Measurements from ENCODE around the gene MARK3.
"Not testable (repeated sequence)": the region's sequence is repeated elsewhere in the genome, so short reads cannot be mapped to it uniquely, and the experiment has no call there.

Gene MARK3

DNA sequence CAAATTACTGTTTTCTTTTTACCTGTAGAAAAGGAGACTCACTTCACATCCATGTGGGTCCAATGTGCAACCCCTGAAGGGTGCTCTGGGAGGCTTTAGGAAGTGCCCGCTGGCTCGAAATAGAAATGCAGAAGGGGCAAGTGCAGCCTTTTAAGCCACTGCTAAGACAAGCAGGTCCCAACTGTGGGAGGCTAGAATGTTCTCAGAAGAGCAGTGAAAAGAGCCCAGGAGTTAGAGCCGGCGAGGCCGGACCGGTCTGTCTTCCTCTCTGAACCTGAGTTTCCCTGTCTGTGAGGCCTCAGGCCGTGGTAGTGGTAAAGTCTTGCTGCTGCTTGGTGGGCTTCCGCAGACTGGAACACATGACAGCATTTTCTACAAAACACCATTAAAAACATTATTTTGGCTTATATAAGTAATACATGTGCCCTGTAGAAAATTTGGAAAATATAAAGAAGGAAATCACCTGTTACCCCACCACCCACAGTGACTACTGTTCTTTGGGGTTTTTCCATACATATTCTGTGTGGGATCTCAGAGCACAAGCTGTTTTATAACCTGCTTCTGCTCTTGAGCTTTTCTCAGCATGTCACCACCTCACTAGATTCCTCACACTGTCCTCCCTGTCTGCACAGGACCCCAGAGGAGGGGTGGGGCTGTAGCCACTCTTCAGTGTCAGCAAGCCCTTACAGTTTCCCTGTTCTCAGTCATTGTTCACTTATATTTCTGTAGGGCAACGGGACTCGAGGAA lies 131.4 kb downstream of the MARK3 start:
- DNase-seq: no peak

DNA sequence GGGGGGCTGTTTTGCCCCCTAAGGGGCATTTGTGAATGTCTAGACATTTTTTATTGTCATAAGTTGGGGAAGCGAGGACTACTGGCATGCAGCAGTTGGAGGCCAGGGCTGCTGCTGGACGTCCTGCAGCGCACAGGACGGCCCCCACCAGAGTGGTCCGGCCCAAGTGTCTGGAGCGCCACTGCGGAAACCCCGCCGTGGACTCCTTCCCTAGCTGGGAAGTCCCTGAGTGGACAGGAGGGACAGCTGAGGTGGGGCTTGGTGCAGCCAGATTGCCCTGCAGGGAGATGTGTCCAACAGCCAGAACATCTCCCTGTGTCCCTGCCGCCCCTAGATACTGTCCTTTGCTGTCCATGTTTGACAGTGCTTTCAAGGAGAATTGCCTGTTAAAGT lies 132.0 kb downstream of the MARK3 start:
- DNase-seq: no peak

DNA sequence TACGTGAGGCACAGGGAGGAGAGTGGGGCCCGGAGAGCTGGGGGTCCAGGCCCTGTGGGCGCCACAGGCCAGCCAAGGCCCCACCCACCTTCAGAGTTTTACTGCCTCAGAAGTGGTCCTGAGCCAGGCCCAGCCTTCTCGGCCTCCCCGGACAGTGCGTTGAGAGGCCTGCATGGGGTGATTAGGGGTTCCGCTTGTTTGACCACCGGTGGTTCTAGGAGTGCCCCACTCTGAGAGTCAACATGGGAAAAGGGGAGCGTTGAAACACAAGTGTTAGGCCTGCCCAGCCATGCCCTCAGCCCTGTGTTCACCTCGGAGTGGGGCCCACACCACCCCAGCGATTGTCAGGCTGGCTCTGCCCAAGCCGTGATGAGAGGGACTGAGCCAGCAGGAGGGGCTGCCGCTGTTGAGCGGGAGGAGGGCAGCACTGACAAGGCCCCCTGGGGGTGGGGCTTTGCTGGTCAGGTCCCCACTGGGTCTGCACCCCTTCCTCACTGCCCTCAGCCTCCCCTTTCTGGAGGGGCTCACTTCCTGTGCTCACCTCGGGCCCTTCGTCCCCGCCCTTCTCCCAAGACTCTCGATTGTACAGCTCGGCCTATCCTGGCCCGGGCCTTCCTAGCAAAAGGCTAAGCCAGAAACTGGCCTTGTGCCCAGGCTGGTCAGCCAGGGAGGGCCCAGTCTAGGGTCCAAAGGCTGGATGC lies 132.7 kb downstream of the MARK3 start:
- DNase-seq: no peak

DNA sequence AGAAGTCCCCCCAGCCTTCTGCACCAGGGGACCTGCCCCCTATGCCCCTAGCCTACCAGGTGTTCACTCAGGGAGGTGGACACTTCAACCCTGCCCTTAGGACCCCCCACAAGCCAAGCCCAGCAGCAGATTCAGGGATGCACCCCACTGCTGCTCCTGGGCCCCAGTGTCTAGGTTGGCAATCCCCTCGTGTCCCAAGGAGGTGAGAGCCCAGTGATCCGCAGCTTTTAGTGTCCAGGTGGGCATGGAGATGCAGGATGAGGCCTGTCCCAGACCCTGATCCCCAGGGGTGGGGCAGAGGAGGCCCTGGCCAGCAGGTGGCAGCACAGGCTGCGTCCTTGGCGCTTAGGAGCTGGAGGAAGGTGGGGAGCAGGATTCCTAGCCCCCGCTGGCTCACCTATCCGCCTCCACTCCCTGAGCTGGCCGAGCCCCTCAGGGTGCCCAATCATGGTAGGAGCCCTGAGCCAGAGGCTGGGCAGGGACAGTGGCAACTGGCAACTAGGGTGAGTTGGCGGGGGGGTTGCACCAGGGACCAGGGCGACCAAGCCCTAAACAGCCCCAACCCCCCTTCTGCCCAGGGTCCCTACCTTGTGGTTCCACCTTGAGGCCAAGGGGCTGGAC lies 133.3 kb downstream of the MARK3 start:
- peak; percentile 60 to 62 for DNase-seq

DNA sequence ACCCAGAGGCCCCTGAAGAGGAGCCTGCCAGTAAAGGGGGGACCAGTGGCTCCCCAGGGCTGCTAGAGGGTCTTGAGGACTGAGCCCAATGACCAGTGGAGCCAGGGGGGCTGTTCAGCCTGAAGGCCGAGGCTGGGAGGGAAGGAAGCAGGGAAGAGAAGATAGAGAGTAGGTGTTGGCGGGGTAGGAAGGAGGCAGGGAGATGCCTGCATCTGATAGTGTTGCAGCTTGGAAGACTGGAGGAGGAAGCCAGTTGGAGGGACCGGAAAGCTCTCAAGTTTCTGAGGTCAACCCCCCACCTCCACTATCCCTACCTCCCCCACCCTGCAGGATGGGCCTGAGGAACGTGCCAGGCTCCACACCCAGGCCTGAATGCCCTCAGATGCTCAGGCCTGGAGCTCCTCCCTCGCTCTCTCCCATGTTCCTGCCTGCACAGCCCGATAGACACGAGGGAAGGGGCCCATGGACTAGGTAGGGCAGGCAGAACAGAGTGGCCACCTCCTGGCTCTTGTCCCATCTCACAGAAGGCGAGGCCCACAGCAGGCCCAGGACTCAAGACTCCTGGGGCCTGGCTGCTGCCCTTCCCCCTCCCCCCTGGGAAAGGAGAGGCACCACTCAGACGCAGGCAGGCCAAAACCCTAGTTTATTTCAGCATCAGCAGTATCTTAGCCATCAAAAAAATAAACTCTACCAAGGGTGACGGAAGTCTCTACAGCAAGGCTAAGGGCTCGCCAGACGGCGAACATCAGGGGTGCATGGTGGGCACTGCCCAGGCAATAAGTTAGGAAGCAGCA lies 134.0 kb downstream of the MARK3 start:
- no peak for DNase-seq

DNA sequence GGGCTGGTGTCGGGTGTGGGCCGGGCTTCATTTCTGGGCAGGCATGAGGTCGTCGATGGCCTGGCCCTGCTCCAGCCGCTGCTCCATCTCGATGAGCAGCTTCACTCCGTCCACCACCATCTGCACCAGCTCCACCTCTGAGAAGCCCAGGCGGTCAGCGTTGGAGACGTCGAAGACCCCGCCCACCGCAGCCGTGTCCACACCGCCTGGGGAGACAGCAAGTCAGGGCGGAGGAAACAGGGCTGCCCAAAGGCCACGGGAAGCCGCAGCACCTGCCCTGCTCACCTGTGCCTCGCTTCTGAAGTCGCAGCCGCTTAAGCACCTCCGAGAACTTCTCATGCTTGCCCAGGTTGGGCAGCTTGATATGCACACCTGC lies 134.6 kb downstream of the MARK3 start:
- DNase-seq: no peak

DNA sequence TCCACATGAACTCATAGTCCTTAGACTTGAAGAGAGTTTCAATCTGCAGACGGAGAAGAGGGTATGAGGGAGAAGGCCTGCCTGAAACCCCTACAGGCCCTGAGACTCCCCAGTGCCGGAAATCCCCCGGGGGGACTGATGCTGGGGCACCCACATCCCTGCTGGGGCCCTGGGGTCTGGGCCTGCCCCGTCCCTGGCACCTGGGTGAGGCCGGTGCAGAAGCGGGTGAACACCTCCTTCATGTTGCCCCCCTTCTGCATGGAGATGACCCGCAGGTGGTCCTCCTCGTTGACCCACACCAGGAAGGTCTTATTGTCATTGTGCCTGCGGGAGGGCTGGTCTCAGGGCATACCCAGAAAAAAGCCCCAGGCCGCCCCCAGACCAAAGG lies 135.0 kb downstream of the MARK3 start:
- DNase-seq: no peak

DNA sequence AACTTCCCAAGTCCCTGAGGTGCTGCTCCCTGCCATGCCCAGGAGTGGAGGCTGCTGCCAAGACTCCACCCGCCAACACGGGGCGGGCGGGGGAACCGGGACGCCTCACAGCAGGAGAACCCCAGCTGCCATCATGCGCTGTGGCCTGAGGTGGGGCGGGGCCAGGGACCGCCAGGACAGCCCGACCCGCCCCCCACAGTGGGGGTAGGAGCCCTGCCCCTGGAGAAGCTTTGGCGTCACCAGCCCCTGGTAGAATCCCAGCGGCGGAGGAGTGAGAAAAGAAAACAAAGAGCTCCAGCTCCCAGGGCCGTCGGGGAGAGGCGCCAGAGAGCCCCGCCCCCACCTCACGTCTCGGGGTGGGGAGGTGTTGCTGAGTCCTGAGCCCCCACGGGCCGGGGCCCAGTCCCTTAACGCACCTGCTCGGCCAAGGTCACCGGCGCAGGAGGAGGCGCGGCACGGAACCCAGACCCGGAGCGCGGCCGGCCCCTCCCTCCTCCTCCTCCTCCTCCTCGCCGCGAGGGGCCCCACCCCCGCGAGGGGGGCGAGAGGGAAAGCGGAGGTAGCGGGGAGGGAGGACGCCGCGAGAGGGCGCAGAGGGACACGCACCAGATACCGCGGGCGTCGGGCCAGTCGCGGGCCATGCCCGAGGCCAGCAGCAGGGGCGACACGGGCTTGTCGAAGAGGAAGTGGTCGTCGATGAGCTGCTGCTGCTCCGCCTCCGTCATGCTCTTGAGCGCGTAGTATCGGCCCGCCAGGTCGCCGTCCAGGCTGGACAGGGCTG lies 135.6 kb downstream of the MARK3 start:
- DNase-seq: peak; percentile 30 to 36

DNA sequence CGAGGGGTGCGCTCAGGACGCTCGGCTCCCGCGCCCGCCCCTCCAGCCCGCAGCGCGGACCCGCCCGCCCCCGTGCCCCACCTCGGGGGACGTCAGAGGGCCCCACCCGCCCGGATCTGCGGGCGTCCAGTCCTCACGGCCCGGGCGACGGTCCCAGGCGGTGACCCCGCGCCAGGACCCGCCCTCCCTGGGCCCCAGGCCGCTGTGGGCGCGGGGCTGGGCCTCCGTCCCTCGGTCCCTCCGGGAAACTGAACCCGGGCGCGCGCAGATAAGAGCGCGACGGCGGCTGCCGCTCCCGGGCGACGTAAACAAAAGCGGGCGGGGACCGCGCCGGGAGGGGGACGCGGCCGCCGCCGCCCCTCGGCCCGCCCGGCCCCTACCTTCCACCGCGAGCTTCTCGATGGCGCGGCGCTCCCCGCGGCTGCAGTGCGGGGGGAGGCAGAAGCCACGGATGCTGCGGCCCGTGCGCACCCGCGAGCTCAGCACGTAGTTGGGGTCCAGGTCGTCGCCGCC lies 136.3 kb downstream of the MARK3 start:
- no peak for DNase-seq

DNA sequence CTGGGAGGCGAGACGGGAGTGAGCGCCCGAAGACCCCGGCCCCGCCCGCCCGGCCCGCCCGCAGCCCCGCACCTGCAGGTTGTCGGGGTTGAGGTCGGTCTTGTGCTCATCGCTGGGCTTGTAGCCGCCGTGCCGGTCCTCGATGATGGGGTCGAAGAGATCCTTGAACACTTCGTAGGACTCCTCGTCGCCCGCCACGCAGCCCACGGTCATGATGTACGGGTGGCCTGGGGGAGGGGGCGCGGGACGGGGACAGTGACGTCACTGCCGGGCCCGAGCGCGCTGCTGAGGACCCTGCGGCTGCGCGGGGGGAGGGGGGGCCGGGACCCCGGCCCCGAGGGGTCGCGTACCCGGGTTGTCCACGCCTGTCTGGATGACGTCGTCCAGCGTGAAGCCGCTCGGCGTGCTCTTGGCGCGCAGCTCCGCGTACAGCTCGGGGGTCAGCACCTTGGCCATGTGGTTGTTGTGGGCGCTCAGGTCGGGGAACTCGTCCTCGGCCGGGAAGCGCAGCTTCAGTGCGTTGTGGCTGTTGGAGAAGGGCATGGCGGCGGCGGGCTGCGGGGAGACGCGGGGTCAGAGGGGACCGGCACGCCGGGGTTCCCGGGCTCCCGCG lies 136.8 kb downstream of the MARK3 start:
- no peak for DNase-seq

DNA sequence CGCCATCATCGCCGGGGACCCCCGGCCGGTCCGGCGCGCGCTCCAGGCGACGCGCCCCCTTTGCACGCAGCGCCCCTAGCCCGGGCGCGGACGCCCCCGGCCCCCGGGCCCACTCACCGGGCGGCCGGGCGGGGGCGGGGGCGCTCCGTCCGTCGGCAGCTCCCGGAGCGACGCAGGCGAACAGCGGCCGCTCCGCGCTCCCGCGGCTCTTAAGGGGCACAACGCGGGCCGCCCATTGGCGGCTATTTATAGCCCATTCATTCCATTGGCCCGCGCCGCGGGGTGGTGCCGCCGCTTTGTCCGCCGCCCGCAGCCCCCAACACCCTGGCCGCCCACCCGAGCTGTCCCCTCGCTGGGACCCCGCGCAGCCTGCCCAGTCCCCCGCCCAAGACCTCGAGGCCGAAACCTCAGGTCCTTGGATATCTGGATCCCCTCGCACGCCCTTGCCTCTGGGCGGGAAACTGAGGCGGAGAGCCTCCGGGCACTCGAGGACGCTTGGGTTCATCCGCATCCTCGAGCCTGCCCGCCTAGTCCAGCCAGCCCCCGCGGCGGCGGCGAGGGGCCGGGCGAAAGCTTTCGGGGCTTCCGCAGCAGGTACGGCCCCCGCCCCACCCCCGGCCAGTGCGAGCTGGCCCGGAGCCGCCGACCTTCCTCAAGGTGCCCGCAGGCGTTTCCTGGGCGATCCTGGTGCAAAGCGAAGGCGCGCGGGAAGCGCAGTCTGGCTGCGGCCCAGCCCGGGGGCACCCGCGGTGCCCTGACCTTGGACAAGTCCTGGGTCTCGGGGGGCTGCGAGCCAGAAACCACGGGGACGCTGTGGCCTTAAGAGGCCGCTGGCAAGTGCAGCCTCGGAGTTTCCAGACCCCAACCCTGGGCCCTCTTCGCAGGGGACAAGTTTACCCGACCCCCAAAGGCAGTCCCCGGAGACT lies 137.7 kb downstream of the MARK3 start, which contains the start of gene CKB:
Gene CKB, minus strand, starts transcription at position 182 of the 926 bp plus-strand sequence. CDS start 337 bp downstream, outside the sequence.
- no peak for DNase-seq

DNA sequence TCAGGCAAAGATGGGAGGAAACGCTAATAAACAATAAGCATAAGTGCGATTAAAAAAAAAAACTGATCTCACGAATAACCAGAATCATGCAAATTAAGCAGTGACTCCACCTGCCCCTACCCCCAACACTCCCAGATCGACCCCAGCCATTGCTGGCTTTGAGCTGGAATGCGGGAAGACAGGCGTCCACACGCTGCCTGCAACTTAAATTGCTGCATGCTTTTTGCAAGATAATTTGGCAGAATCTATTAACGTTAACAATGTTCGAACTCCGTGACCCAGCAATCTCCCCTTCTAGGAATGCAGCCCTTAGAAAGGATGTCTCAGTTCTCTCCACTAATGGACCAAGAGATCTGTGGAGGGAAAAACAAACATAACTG lies 138.3 kb downstream of the MARK3 start:
- no peak for DNase-seq

DNA sequence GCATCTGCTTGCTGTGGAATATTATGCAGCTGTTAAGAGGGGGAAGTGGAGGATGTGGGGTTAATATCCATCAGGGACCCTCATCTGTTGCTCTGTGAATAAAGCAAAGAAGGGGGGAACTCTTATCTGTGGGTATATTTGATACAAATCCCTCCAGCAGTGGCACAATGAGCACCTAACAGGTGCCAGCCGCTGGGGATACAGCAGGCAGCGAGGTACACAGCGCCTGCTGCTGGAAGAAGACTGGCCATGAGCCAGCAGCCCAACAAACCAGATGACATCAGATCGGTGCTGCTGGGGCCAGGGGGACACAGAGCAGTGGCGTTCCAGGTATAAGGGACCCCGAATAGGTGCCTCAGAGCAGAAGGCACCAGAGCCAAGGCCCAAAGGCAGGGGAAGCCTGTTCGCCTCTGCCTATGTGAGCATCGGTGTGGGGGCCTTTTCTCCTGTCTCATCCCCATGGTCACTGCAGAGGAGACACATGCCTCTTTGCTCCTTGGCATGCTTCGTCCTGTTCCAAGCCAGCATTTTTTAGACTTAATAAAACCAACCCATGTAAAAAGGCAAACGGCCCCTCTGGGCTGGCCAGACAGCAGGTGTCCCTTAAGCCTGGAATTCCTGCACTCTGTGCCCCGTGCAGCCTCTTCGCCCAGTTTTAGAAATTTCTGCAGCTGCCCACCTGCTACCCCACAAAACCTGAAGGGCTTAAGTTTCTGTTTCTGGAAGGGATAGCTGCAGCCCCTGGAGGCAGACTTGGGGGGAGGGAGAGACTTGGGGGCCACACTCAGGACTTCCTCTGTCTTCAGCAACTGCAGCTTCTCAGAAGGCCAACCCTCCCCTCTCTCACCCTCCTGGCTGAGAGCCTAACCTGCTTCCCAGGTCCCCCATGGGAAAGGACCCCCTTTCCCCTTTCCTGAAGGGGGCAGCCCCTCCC lies 139.1 kb downstream of the MARK3 start:
- no peak for DNase-seq

DNA sequence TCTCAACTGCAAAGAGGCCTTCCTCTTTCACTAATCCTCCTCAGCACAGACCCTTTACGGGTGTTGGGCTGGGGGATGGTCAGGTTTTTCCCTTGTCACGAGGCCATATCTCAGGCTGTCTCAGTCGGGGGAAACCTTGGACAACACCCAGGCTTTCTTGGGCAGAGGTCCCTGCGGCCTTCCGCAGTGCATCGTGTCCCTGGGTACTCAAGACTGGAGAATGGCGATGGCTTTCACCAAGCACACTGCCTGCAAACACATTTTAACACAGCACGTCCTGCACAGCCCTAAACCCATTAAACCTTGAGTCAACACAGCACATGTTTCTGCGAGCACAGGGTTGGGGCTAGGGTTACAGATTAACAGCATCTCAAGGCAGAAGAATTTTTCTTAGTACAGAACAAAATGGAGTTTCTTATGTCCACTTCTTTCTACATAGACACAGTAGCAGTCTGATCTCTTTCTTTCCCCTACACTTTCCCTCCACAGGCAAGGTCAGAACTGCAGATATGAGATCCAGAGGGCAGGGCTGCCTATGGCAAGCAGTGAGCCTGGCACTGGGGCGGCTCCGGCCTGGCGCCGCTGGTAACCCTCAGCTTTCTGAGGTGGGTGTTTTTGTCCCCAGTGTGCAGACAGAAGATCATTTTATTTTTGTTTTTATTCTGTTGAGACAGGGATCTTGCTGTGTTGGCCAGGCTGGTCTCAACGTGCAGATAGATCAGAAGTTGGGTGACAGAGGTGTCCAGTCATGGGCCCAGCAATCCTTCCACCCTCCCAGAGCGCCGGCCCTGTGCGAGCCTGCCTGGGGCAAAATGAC lies 140.4 kb downstream of the MARK3 start:
- DNase-seq: not testable (repeated sequence)

DNA sequence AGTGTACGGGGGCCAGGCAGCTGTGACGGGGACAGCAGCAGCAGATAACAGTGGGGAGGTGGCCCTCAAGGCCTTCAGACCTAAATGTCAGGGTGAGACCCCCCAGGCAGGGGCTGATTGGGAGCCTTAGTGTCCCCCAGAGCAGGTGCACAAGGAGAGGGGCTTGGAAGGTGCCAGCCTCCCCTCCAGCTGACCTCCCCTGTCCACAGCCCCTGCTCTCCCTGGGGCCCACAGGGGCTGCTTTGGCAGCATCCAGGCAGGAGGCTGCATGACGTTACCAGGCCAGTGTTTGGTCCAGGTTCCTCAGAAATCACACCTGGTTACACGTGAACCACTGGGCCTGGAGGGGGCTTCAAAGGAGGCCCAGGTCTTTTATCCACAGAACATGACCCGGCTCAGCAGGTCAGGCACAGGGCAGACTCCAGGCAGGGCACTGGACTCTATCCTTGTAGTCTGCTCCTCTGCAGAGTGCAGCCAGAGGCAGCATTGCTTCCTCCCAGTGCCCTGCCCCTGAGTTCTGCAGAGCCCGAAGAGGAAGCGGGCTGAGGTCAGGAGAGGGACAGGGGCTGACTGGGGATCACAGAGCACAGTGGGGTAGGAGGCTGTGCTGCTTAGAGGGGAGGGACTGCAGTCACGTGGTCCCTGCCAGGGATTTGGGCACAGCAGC lies 141.2 kb downstream of the MARK3 start:
- no peak for DNase-seq

DNA sequence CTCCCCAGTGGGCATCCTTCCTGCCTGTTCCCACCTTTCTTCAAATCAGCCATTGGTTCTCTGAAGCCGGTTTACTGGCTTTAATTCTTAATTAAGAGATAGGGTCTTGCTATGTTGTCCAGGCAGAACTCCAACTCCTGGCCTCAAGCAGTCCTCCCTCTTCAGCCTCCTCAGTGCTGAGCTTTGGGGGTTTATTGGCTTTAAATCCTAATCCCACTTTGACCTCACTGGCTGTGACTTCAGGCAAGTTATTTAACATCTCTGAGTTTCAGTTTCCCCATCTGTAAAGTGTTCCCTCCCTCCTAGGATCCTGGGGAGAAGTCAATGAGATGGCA lies 141.7 kb downstream of the MARK3 start:
- no peak for DNase-seq

DNA sequence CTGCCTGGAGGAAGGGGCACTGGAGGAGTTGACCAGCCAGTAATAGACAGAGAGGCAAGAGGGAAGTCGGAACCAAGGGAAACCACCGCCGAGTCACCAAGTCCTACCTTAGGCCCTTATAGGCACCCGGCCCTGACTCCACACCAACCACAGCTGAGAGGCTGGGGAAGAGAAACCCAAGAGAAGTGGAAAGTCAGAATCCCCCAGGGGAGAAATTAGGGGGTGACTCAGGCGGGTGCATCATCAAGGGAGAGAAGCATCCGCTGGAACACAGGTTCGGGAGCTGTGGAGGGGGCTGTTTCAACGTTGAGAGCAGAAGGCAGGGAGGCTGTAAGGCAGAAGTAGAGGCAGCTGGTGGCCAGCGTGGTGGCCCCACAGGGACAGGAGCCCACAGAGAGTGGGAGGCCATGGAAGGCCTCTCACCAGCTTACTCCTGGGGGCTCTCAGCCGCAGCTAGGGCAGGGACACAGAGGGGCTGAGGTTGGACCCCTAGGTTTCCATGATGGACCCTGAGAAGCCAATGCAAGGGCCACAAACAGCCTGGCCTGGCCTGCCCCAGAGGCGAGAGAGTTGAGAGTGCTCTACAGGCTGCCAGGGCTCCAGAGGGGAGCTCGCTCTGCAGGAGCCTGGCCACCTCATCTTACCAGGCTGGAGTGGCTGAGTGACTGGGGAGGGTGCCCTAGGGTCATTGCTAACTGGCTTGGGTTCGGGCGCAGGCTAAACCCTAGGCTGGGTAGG lies 142.4 kb downstream of the MARK3 start:
- DNase-seq: no peak

Measured in stimulated activated CD4-positive, alpha-beta T cell treated with anti-CD3 and anti-CD28 coated beads, Interleukin-2, amount 100 ng/mL, for 48 hours (primary cell).